ENCODE measurements around the gene RFC4.

DNA sequence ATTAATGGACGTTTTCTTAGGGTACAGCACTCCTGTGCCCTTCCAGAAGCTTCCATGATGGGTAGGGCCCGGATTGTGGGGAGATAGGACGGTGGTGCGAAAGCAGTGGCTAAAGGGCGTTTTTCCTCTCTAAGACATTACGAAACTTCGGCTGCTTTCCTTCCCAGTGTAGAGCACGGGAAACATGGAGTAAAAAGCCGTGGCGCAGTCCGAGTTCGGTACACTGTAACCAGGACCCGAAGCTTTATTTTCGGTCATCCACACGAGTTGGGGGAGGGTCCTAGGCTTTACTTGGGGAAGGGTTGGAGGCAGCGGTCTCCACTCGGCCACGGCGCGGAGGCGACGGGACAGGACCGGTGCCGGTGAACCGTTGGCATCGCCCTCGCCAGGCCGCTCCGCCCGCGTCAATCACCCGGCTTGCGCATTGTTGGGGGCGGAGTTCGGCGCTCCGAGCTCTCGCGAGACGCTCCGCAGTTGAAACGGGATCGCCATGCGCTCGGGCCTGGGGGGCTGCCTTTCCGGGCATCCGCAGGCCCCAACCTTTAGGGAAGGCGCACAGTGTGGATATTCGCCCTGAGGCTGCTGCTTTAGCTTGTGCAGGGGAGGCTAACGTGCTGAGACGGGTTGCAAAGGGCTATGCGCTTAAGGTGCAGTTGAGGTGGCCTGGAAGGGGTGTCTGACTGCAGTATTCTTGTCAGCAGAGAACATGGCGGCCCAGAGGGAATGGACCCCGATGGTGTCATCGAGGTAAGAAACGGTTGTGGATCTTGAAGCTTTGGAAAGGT, 22.4 kb downstream of the RFC4 start:
- TF ChIP-seq CTCF (IDR thresholded peaks at IDR 0.05; ENCODE audit: borderline replicate concordance, extremely low read depth, low read length, poor library complexity, severe bottlenecking): no peak
- no peak for TF ChIP-seq EZH2 (IDR thresholded peaks at IDR 0.05; ENCODE audit: borderline replicate concordance, low read depth, low read length, severe bottlenecking)

All from DND-41 (cell line).